Measurements from ENCODE around the gene SGMS1. TPM values are rescaled to one million over a fixed set of nuclear protein-coding genes. Genes with fewer than 3 reads are reported as not detected.
"Not testable (repeated sequence)": the region's sequence is repeated elsewhere in the genome, so short reads cannot be mapped to it uniquely, and the experiment has no call there.

The SGMS1 gene
- total RNA-seq = 37.2 and 43.5 TPM in 2 replicates
- 44.3 TPM for total RNA-seq (2013)
- 10.0 and 10.9 TPM in 2 replicates for polyA plus RNA-seq
- polyA minus RNA-seq = 49.9 and 50.5 TPM in 2 replicates

DNA sequence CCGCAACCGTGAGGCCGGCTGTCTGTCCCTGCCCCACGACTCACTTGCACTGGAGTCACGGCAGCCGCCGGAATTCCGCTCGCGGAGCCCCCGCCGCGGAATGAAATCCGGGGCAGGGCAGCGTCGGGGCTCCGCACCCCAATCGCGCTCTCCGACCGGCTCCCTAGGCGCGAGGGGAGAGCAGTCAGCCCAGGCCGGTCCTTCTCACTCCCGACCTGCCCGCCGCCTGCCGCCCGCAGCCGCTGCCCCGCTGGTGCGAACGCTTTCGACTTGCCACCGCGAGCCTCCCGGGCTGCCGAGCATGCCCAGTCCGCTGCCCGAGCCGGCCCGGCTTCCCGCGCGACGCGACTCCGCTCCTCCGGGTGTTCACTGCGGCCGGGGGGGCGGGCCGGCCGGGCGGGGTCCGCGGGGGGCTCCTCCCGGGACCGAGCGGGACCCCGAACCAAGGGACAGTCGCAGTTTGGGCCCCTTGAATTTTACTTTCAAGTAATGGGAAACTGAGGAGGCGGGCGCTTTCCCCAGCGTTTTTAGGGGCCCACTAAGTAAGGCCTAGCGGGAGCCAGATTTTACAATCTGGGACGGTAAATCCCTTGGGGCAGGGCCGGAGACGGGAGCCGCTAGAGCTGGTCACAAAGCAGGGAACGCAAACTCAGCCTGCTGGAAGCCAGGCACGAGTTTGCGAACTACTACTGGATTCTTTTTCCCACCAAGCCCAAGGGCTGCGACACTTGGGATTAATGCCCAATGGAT is at the start of gene SGMS1:
Gene SGMS1 (minus strand): TSS at position 294 of the 750 bp plus-strand sequence. CDS start 279,842 bp downstream, outside the sequence.
- H3K27me3 Mint-ChIP-seq = no peaks in the 10 kb centered on the region
- H3K9ac ChIP-seq (ENCODE audit: low read length) = peak within 1 kb of the TSS; percentile 99
- H3K9me3 ChIP-seq (ENCODE audit: control extremely low read depth in 1 of 3, control insufficient read depth in 2 of 3, insufficient read depth in 1 of 3, low read length in 2 of 3) = no peaks in the 10 kb centered on the region
- peak within 1 kb of the TSS; percentile 96 for H2AFZ ChIP-seq (ENCODE audit: insufficient read depth, low read depth, low read length, poor library complexity, severe bottlenecking)
- intact Hi-C loops (cut with micrococcal nuclease) = loop anchor here (1.0 to 10.0 kb wide), 8 partner anchors 29 to 1952 kb away; partner anchors contain the start of genes CSTF2T and ERCC6
- H3K27ac Mint-ChIP-seq = peak within 1 kb of the TSS; percentile 99
- H4K20me1 ChIP-seq (ENCODE audit: control insufficient read depth, insufficient read depth, low read length, poor library complexity, severe bottlenecking) = no peaks in the 10 kb centered on the region
- no peaks in the 10 kb centered on the region for H3K27me3 ChIP-seq (replicated peaks in 1 of 4; ENCODE audit: control extremely low read depth in 1 of 4, control insufficient read depth in 3 of 4, insufficient read depth in 4 of 4, low read length in 3 of 4)
- H3K4me1 ChIP-seq (ENCODE audit: control insufficient read depth in 2 of 2, insufficient read depth in 2 of 2, low read length in 2 of 2) = peaks cover 26 to 27% of the 10 kb centered on the region in 2 donors
- TF ChIP-seq, protein P1, sequence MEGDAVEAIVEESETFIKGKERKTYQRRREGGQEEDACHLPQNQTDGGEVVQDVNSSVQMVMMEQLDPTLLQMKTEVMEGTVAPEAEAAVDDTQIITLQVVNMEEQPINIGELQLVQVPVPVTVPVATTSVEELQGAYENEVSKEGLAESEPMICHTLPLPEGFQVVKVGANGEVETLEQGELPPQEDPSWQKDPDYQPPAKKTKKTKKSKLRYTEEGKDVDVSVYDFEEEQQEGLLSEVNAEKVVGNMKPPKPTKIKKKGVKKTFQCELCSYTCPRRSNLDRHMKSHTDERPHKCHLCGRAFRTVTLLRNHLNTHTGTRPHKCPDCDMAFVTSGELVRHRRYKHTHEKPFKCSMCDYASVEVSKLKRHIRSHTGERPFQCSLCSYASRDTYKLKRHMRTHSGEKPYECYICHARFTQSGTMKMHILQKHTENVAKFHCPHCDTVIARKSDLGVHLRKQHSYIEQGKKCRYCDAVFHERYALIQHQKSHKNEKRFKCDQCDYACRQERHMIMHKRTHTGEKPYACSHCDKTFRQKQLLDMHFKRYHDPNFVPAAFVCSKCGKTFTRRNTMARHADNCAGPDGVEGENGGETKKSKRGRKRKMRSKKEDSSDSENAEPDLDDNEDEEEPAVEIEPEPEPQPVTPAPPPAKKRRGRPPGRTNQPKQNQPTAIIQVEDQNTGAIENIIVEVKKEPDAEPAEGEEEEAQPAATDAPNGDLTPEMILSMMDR (IDR thresholded peaks at IDR 0.05) = no peak
- TF ChIP-seq EZH2 (IDR thresholded peaks at IDR 0.05; ENCODE audit: borderline replicate concordance, insufficient read depth, low read depth, low read length, poor library complexity, severe bottlenecking) = no peak
- peaks cover 24% of the 10 kb centered on the region for H3K79me2 ChIP-seq (ENCODE audit: control insufficient read depth, insufficient read depth, low read length)
- H3K4me3 Mint-ChIP-seq = peak within 1 kb of the TSS; percentile 98
- H3K27ac ChIP-seq (ENCODE audit: low read length in 2 of 2) = peak within 1 kb of the TSS; percentile 99 to 100
- WGBS (ENCODE audit: insufficient coverage) = under 1% methylated on average over 74 of the region's 74 CpGs
- ChIA-PET CTCF (interaction anchor here (0.9 to 1.1 kb wide), 3 partner anchors 8 to 394 kb away, joined by 3 read pairs; no protein-coding TSS in a partner anchor), POLR2A (interaction anchor here (0.6 to 1.5 kb wide), 5 partner anchors 13 to 557 kb away, joined by 3 to 7 read pairs (median 4); partner anchors contain the start of gene WASHC2A)
- H3K4me2 ChIP-seq (replicated peaks; ENCODE audit: low read depth, low read length, poor library complexity, severe bottlenecking) = peak within 1 kb of the TSS; percentile 91
- peak; percentile 50 for ATAC-seq (ENCODE audit: low read depth)
- peak within 1 kb of the TSS; percentile 77 to 98 (median 96) for H3K4me3 ChIP-seq (ENCODE audit: control extremely low read depth in 1 of 5, extremely low read depth in 1 of 5, insufficient read depth in 1 of 5, low read depth in 2 of 5, low read length in 4 of 5)
- H3K36me3 ChIP-seq (replicated peaks in 1 of 2; ENCODE audit: control extremely low read depth in 1 of 2, control insufficient read depth in 1 of 2, extremely low read depth in 1 of 2, insufficient read depth in 2 of 2, low read length in 1 of 2) = peaks cover 0 to 5% of the 10 kb centered on the region in 2 experiments
- no peaks in the 10 kb centered on the region for H3K9me3 Mint-ChIP-seq (ENCODE audit: insufficient read depth)
- peak; percentile 90 for DNase-seq
- peaks cover 38% of the 10 kb centered on the region for H3K4me1 Mint-ChIP-seq

DNA sequence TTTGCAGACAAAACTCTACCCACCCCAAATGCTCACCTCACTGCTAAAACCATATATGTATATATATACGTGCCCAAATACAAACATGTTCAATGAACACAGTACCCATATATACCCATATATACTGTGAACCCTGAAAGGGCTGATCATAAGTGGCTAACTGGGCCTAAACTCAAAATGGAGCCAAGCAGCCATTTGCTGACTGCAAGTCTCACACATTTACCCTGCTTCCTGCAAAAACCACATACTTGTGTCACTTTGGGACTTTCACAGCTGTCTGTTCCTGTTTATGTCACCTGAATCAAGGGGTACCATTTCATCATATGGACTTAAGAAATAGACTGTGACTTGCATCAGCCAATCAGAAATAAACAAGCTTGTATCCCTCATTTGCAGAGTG is 48.4 kb upstream of the SGMS1 start:
- H3K4me2 ChIP-seq (replicated peaks; ENCODE audit: low read depth, low read length, poor library complexity, severe bottlenecking); H3K79me2 ChIP-seq (ENCODE audit: control insufficient read depth, insufficient read depth, low read length); H3K9ac ChIP-seq (ENCODE audit: low read length); H3K9me3 ChIP-seq (ENCODE audit: control extremely low read depth in 1 of 3, control insufficient read depth in 2 of 3, insufficient read depth in 1 of 3, low read length in 2 of 3); CTCF ChIA-PET; H3K27me3 ChIP-seq (replicated peaks in 1 of 4; ENCODE audit: control extremely low read depth in 1 of 4, control insufficient read depth in 3 of 4, insufficient read depth in 4 of 4, low read length in 3 of 4); H3K27ac ChIP-seq (ENCODE audit: low read length in 2 of 2); H4K20me1 ChIP-seq (ENCODE audit: control insufficient read depth, insufficient read depth, low read length, poor library complexity, severe bottlenecking); H3K4me3 Mint-ChIP-seq; H3K36me3 ChIP-seq (replicated peaks in 1 of 2; ENCODE audit: control extremely low read depth in 1 of 2, control insufficient read depth in 1 of 2, extremely low read depth in 1 of 2, insufficient read depth in 2 of 2, low read length in 1 of 2); H3K27me3 Mint-ChIP-seq; intact Hi-C loops (cut with micrococcal nuclease); POLR2A ChIA-PET; H3K4me1 Mint-ChIP-seq; H3K9me3 Mint-ChIP-seq (ENCODE audit: insufficient read depth); H3K27ac Mint-ChIP-seq; ATAC-seq (ENCODE audit: low read depth); H3K4me3 ChIP-seq (ENCODE audit: control extremely low read depth in 1 of 5, extremely low read depth in 1 of 5, insufficient read depth in 1 of 5, low read depth in 2 of 5, low read length in 4 of 5); H3K4me1 ChIP-seq (ENCODE audit: control insufficient read depth in 2 of 2, insufficient read depth in 2 of 2, low read length in 2 of 2): not testable (repeated sequence)
- H2AFZ ChIP-seq (ENCODE audit: insufficient read depth, low read depth, low read length, poor library complexity, severe bottlenecking) = peak overlapping the region; percentile 38
- 100% methylated on average over 1 of the region's 1 CpG for WGBS (ENCODE audit: insufficient coverage)
- peak; percentile 30 for DNase-seq

DNA sequence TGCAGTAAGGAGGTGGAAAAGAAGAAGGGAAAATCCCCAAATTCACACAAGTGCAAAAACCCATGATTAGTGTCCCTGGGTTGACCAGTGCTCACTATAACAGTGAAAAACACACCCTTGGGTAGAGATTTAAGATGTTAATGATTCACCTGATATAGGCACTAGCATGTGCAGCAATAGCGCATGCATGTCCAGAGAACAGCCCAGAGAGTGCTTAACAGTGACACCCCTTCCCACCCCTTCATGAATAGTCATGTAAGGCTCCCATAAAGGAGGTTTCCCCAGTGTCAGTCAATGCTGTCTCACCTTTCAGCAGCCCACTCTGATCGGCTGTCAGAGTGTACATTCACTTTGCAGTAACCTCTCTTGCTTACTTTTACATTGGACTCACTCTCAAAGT is 47.9 kb upstream of the SGMS1 start:
- H3K4me3 Mint-ChIP-seq; CTCF ChIA-PET; H3K27ac ChIP-seq (ENCODE audit: low read length in 2 of 2); H3K27me3 ChIP-seq (replicated peaks in 1 of 4; ENCODE audit: control extremely low read depth in 1 of 4, control insufficient read depth in 3 of 4, insufficient read depth in 4 of 4, low read length in 3 of 4); H4K20me1 ChIP-seq (ENCODE audit: control insufficient read depth, insufficient read depth, low read length, poor library complexity, severe bottlenecking); ATAC-seq (ENCODE audit: low read depth); H3K4me3 ChIP-seq (ENCODE audit: control extremely low read depth in 1 of 5, extremely low read depth in 1 of 5, insufficient read depth in 1 of 5, low read depth in 2 of 5, low read length in 4 of 5); H3K4me1 Mint-ChIP-seq; H3K36me3 ChIP-seq (replicated peaks in 1 of 2; ENCODE audit: control extremely low read depth in 1 of 2, control insufficient read depth in 1 of 2, extremely low read depth in 1 of 2, insufficient read depth in 2 of 2, low read length in 1 of 2); H3K9me3 ChIP-seq (ENCODE audit: control extremely low read depth in 1 of 3, control insufficient read depth in 2 of 3, insufficient read depth in 1 of 3, low read length in 2 of 3); H3K4me2 ChIP-seq (replicated peaks; ENCODE audit: low read depth, low read length, poor library complexity, severe bottlenecking); H3K9me3 Mint-ChIP-seq (ENCODE audit: insufficient read depth); DNase-seq; H3K79me2 ChIP-seq (ENCODE audit: control insufficient read depth, insufficient read depth, low read length); intact Hi-C loops (cut with micrococcal nuclease); H3K4me1 ChIP-seq (ENCODE audit: control insufficient read depth in 2 of 2, insufficient read depth in 2 of 2, low read length in 2 of 2); POLR2A ChIA-PET; H3K27me3 Mint-ChIP-seq; H3K9ac ChIP-seq (ENCODE audit: low read length); H3K27ac Mint-ChIP-seq: not testable (repeated sequence)
- peak overlapping the region; percentile 38 for H2AFZ ChIP-seq (ENCODE audit: insufficient read depth, low read depth, low read length, poor library complexity, severe bottlenecking)
- WGBS (ENCODE audit: insufficient coverage) = 100% methylated on average over 1 of the region's 2 CpGs
